GM19351 (cell line): ENCODE measurements around the gene MCFD2.

Source experiments
- ATAC-seq: cut with Tn5 transposase; IDR thresholded peaks from one replicate; pipeline ENCODE4 v1.9.1; 2021; ENCODE audit warnings: mild to moderate bottlenecking, moderate library complexity; ENCODE audit not compliant: unreplicated experiment

Gene MCFD2

GRCh38 chr2:46852598-46852997 is 63.0 kb downstream of the MCFD2 start:
- ATAC-seq: no peak

- no peak for ATAC-seq
Observed at GRCh38 chr2:46852124-46852523, 63.5 kb downstream of the MCFD2 start.
